PC-9 (cell line): ENCODE measurements around the gene TREH. TPM values are rescaled to one million over a fixed set of nuclear protein-coding genes. Genes with fewer than 3 reads are reported as not detected.

Experiments used
- BruUV-seq: library from RNA; stranded (reverse); fragments of 400-500 nt; replicated peaks from 2 replicates; lab custom pipeline; 2021; lab: Mats Ljungman, UMichigan
- CTCF ChIA-PET: fragments of 300-600 bp; sonication (Branson Sonifier 250); formaldehyde crosslinking; loops from one replicate; lab custom pipeline; 2022; ENCODE audit warnings: antibody characterized with exemption; lab: Charles Lee
- POLR2A ChIA-PET: fragments of 300-600 bp; sonication (Branson Sonifier 250); formaldehyde crosslinking; loops from one replicate; lab custom pipeline; 2022; ENCODE audit warnings: antibody characterized with exemption; ENCODE audit not compliant: unreplicated experiment; lab: Charles Lee
- DNase-seq, 2 experiments: peaks; one replicate each; pipeline versions ENCODE4 v3.0.0 to v3.0.0-alpha.2; 2015 to 2022; ENCODE audit warnings: mixed read lengths in 1 of 2
- H2AFZ ChIP-seq: fragments of 200-600 bp; sonication (generic); 2 replicates; pipeline ENCODE4 v1.8.1; 2017; ENCODE audit warnings: antibody characterized with exemption
- H3F3A ChIP-seq: fragments of 200-600 bp; sonication (generic); 2 replicates; pipeline ENCODE4 v1.8.1; 2017; ENCODE audit warnings: antibody characterized with exemption, mild to moderate bottlenecking, low read depth; ENCODE audit not compliant: insufficient read depth
- H3K27ac ChIP-seq: fragments of 200-600 bp; sonication (generic); 2 replicates; pipeline ENCODE4 v1.6.1; 2016; ENCODE audit warnings: mixed run types
- H3K27me3 ChIP-seq: fragments of 200-600 bp; sonication (generic); 2 replicates; pipeline ENCODE4 v1.6.1; 2016; ENCODE audit warnings: low read depth, mixed run types; ENCODE audit not compliant: insufficient read depth
- H3K36me3 ChIP-seq: fragments of 200-600 bp; sonication (generic); 2 replicates; pipeline ENCODE4 v1.6.1; 2016; ENCODE audit warnings: low read depth, mixed run types
- H3K4me1 ChIP-seq: fragments of 200-600 bp; sonication (generic); replicated peaks from 2 replicates; pipeline ENCODE4 v1.6.1; 2016; ENCODE audit warnings: mixed run types; ENCODE audit not compliant: insufficient read depth
- H3K4me2 ChIP-seq: fragments of 200-600 bp; sonication (generic); 2 replicates; pipeline ENCODE4 v1.6.1; 2017; ENCODE audit warnings: mixed run types
- H3K4me3 ChIP-seq: fragments of 200-600 bp; sonication (generic); 2 replicates; pipeline ENCODE4 v1.6.1; 2016; ENCODE audit warnings: mixed run types
- H3K79me2 ChIP-seq: fragments of 200-600 bp; sonication (generic); 2 replicates; pipeline ENCODE4 v1.6.1; 2017; ENCODE audit warnings: low read depth, mixed run types
- H3K9me2 ChIP-seq: fragments of 200-600 bp; sonication (generic); 2 replicates; pipeline ENCODE4 v1.8.1; 2017; ENCODE audit warnings: mild to moderate bottlenecking; ENCODE audit not compliant: insufficient read depth
- H3K9me3 ChIP-seq: fragments of 200-600 bp; sonication (generic); 2 replicates; pipeline ENCODE4 v1.8.1; 2016; ENCODE audit warnings: low read depth; ENCODE audit not compliant: insufficient read depth
- H4K20me1 ChIP-seq: fragments of 200-600 bp; sonication (generic); 2 replicates; pipeline ENCODE4 v1.8.1; 2017; ENCODE audit not compliant: insufficient read depth
- CTCF ChIP-seq: fragments of 200-600 bp; sonication (generic); conservative IDR thresholded peaks from 2 replicates; pipeline ENCODE4 v1.6.1; 2017; ENCODE audit warnings: mixed run types, antibody characterized with exemption, mild to moderate bottlenecking, moderate library complexity
- EZH2 ChIP-seq: fragments of 200-600 bp; sonication (generic); IDR thresholded peaks from 2 replicates; pipeline ENCODE4 v1.8.0; 2017; ENCODE audit warnings: antibody characterized with exemption, low read depth
- intact Hi-C: fragments of 100-400 bp; cut with micrococcal nuclease; formaldehyde crosslinking; loops from one replicate; pipeline ENCODE4 v1.10.0; 2022; ENCODE audit not compliant: unreplicated experiment
- total RNA-seq: library from RNA; stranded (reverse); gene quantifications from 2 replicates; pipeline ENCODE4 v1.2.3, GENCODE V29; 2021

The TREH gene
- total RNA-seq, 1 experiment from 2014 or later = not detected

- H3K27ac ChIP-seq = no peak overlapping the region
- no peak; the same call in 1 of the 2 replicates for TF ChIP-seq CTCF
- TF ChIP-seq EZH2 = no peak
- peaks cover 4% of the 10 kb centered on the region; the same call in 1 of the 2 replicates for H3K27me3 ChIP-seq
- H3F3A ChIP-seq = no peaks in the 10 kb centered on the region
- no peaks in the 10 kb centered on the region; the same call in 1 of the 2 replicates for H3K9me3 ChIP-seq
- ChIA-PET CTCF (no interaction called here), POLR2A (no interaction called here)
- no peaks in the 10 kb centered on the region for H3K9me2 ChIP-seq
- no peaks in the 10 kb centered on the region for H3K79me2 ChIP-seq
- DNase-seq = peak in 1 of 2 experiments; percentile 34
- H3K4me2 ChIP-seq = no peak overlapping the region
- no peak overlapping the region for H3K4me3 ChIP-seq
- intact Hi-C loops = no loop called here
- BruUV-seq = no TSS peak
- no peaks in the 10 kb centered on the region for H4K20me1 ChIP-seq
- H2AFZ ChIP-seq = no peak overlapping the region
- H3K4me1 ChIP-seq = 0 out of 2 replicates have a peak, but pooled peaks cover 5% of the 10 kb centered on the region
- no peaks in the 10 kb centered on the region for H3K36me3 ChIP-seq
Measured at GRCh38 chr11:118672846-118673245, 6.6 kb downstream of the TREH start.

- DNase-seq = no peak
- Histone ChIP-seq H3K9me3 (no peaks in the 10 kb centered on the region; the same call in 1 of the 2 replicates), H3K27ac (no peak overlapping the region), H3K4me3 (no peak overlapping the region), H3K79me2 (no peaks in the 10 kb centered on the region), H3K36me3 (no peaks in the 10 kb centered on the region), H2AFZ (no peak overlapping the region), H4K20me1 (no peaks in the 10 kb centered on the region), H3F3A (no peaks in the 10 kb centered on the region), H3K4me1 (0 out of 2 replicates have a peak, but pooled peaks cover 5% of the 10 kb centered on the region), H3K9me2 (no peaks in the 10 kb centered on the region), H3K27me3 (peaks cover 4% of the 10 kb centered on the region; the same call in 1 of the 2 replicates), H3K4me2 (no peak overlapping the region)
- ChIA-PET POLR2A (no interaction called here), CTCF (no interaction called here)
- BruUV-seq = no TSS peak
- no peak for TF ChIP-seq EZH2
- intact Hi-C loops = no loop called here
Measured at GRCh38 chr11:118671254-118671653, 8.2 kb downstream of the TREH start.

GRCh38 chr11:118670063-118670462 is 9.4 kb downstream of the TREH start:
- Histone ChIP-seq H3K4me2 (no peak overlapping the region), H4K20me1 (no peaks in the 10 kb centered on the region), H3K9me2 (no peaks in the 10 kb centered on the region), H3K4me3 (no peak overlapping the region), H3K27ac (no peak overlapping the region), H3K4me1 (0 out of 2 replicates have a peak, but pooled peaks cover 5% of the 10 kb centered on the region), H3K27me3 (peaks cover 4% of the 10 kb centered on the region; the same call in 1 of the 2 replicates), H3K36me3 (no peaks in the 10 kb centered on the region), H3K79me2 (no peaks in the 10 kb centered on the region), H2AFZ (no peak overlapping the region), H3K9me3 (no peaks in the 10 kb centered on the region), H3F3A (no peaks in the 10 kb centered on the region)
- POLR2A ChIA-PET = interaction anchor here (0.6 kb wide), 2 partner anchors 269 to 355 kb away, joined by 4 read pairs; no protein-coding TSS in a partner anchor
- TF ChIP-seq EZH2 = no peak
- intact Hi-C loops = no loop called here
- CTCF ChIA-PET = no interaction called here
- no TSS peak for BruUV-seq
- no peak for DNase-seq

DNA sequence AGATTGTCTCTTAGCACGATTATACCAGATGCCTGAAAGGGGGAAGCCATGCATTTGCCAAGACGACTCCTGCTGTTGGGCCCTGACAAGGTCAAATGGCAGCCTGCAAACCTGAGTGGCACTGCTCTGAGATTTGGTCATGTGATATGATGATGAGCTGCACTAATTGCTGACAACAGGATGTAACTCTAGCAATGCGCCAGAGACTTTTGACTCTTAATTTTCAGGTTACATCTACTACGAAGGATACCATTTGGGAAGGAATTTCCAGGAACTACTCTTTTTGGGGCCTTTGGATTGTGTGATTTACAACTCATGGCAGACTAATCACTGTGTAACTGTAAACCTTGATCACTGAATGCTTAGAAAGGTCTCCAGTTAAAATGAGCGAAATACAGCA is 13.1 kb downstream of the TREH start:
- H3K27ac ChIP-seq = no peak overlapping the region
- no peak for DNase-seq
- H4K20me1 ChIP-seq = no peaks in the 10 kb centered on the region
- no TSS peak for BruUV-seq
- H3K4me1 ChIP-seq = peaks cover 16% of the 10 kb centered on the region
- H3K4me3 ChIP-seq = no peak overlapping the region
- H3K9me2 ChIP-seq = no peaks in the 10 kb centered on the region
- no peaks in the 10 kb centered on the region for H3K36me3 ChIP-seq
- TF ChIP-seq EZH2 (no peak), CTCF (no peak)
- no peaks in the 10 kb centered on the region for H3K9me3 ChIP-seq
- H3F3A ChIP-seq = no peaks in the 10 kb centered on the region; the same call in 1 of the 2 replicates
- CTCF ChIA-PET = no interaction called here
- H3K27me3 ChIP-seq = peaks cover 4% of the 10 kb centered on the region; the same call in 1 of the 2 replicates
- POLR2A ChIA-PET = no interaction called here
- no peaks in the 10 kb centered on the region for H3K79me2 ChIP-seq
- H3K4me2 ChIP-seq = no peak overlapping the region
- H2AFZ ChIP-seq = no peak overlapping the region
- intact Hi-C loops = no loop called here
